ENCODE results near the gene CAB39L.

The CAB39L gene

GRCh38 chr13:49443704-49444523 lies at the start of gene CAB39L, which contains the start of gene SETDB2:
Gene CAB39L (minus strand): TSS chr13:49444064. CDS start chr13:49382910, 61,154 bp downstream.
Gene SETDB2 (plus strand): TSS chr13:49444274. CDS start chr13:49451894, 7,620 bp downstream.
- peak; percentile 100 for DNase-seq

- DNase-seq = no peak
Measured at GRCh38 chr13:49488563-49488962, 44.7 kb upstream of the CAB39L start.

- DNase-seq = no peak
Measured at GRCh38 chr13:49481788-49482187, 37.9 kb upstream of the CAB39L start.

GRCh38 chr13:49476529-49476928 lies 32.7 kb upstream of the CAB39L start:
- DNase-seq = no peak

GRCh38 chr13:49472186-49472585 lies 28.3 kb upstream of the CAB39L start:
- DNase-seq = no peak

GRCh38 chr13:49466292-49466838 lies 22.5 kb upstream of the CAB39L start:
- no peak for DNase-seq

- no peak for DNase-seq
Measured at GRCh38 chr13:49464621-49465325, 20.9 kb upstream of the CAB39L start.

- no peak for DNase-seq
Measured at GRCh38 chr13:49464085-49464484, 20.2 kb upstream of the CAB39L start.

- no peak for DNase-seq
Measured at GRCh38 chr13:49459580-49459979, 15.7 kb upstream of the CAB39L start.

GRCh38 chr13:49457221-49457620 lies 13.4 kb upstream of the CAB39L start:
- no peak for DNase-seq

GRCh38 chr13:49456156-49456555 lies 12.3 kb upstream of the CAB39L start:
- no peak for DNase-seq

- DNase-seq = no peak
Measured at GRCh38 chr13:49455007-49455398, 11.1 kb upstream of the CAB39L start.

GRCh38 chr13:49454388-49455006 lies 10.6 kb upstream of the CAB39L start:
- no peak for DNase-seq

GRCh38 chr13:49453465-49453864 lies 9.6 kb upstream of the CAB39L start:
- no peak for DNase-seq

GRCh38 chr13:49452725-49453457 lies 9.0 kb upstream of the CAB39L start:
- no peak for DNase-seq

- DNase-seq = peak; percentile 52
Measured at GRCh38 chr13:49450105-49450819, 6.4 kb upstream of the CAB39L start.

- no peak for DNase-seq
Measured at GRCh38 chr13:49448753-49449152, 4.9 kb upstream of the CAB39L start.

- no peak for DNase-seq
Measured at GRCh38 chr13:49446473-49446872, 2.6 kb upstream of the CAB39L start.

- DNase-seq = peak; percentile 76
Measured at GRCh38 chr13:49444524-49445395, 896 bp upstream of the CAB39L start.

- no peak for DNase-seq
Measured at GRCh38 chr13:49443357-49443703, 534 bp downstream of the CAB39L start.

- no peak for DNase-seq
Measured at GRCh38 chr13:49441846-49442245, 2.0 kb downstream of the CAB39L start.

Data from GDM1 (cell line).